Measurements from ENCODE around the gene PACS2. TPM values are rescaled to one million over a fixed set of nuclear protein-coding genes. Genes with fewer than 3 reads are reported as not detected.
A peak's percentile ranks its signal among the peaks of the same experiment; 100 is the strongest.

PACS2 gene
- total and polyA plus RNA-seq, 2 of the 8 experiments (the other 6 are each of a cell fraction or from before 2014, with no cell fraction given): 38.0 to 62.8 TPM

- Histone ChIP-seq H3K27me3 (replicated peaks in 1 of 4; ENCODE audit: control insufficient read depth in 3 of 4, extremely low read depth in 1 of 4, insufficient read depth in 3 of 4, low read length in 3 of 4) (peaks cover 8 to 48% (median 42%) of the 10 kb centered on the region in 4 experiments), H2BK15ac (ENCODE audit: low read length) (no peak overlapping the region)
- CTCF ChIA-PET (ENCODE audit: partially characterized antibody): interaction anchor here (0.7 to 1.5 kb wide), 5 partner anchors 10 to 78 kb away, joined by 3 to 5 read pairs (median 3); partner anchors contain the start of gene TEDC1
Observed at GRCh38 chr14:105413544-105413886, 99.0 kb downstream of the PACS2 start.

More at GRCh38 chr14:105413544-105413886, 99.0 kb downstream of the PACS2 start:
- no peak overlapping the region for H3K4me2 ChIP-seq (ENCODE audit: insufficient read depth in 1 of 2, low read depth in 2 of 2, low read length in 2 of 2)
- H3K9me3 ChIP-seq (ENCODE audit: insufficient read depth in 2 of 2, low read depth in 1 of 2, low read length in 1 of 2): no peaks in the 10 kb centered on the region
- H2BK5ac ChIP-seq (ENCODE audit: low read depth, low read length): no peak overlapping the region
- no peak overlapping the region for H3K56ac ChIP-seq (replicated peaks; ENCODE audit: insufficient read length, low read depth, low read length)
- DNase-seq (ENCODE audit: low read depth in 1 of 2, low spot score in 2 of 2): no peak
- no peak overlapping the region for H4K5ac ChIP-seq (ENCODE audit: insufficient read length, low read depth, low read length)
- 0 out of 2 replicates have a peak, but pooled peaks cover 3% of the 10 kb centered on the region for H3K79me1 ChIP-seq (ENCODE audit: low read depth, low read length)
- no peak overlapping the region for H3K4ac ChIP-seq (replicated peaks; ENCODE audit: insufficient read length, low read depth, low read length)
- 100% methylated on average over 2 of the region's 2 CpGs; no CpG with 5 or more reads in 1 of the 2 experiments for WGBS, 2 experiments (ENCODE audit: extremely low coverage in 1 of 2, insufficient coverage in 1 of 2, insufficient read length in 1 of 2, insufficient replicate concordance in 2 of 2, low coverage in 1 of 2, low lambda C conversion rate in 2 of 2, missing lambda C conversion rate in 1 of 2)
- no peak overlapping the region for H2BK20ac ChIP-seq (ENCODE audit: low read length)
- H3K14ac ChIP-seq (ENCODE audit: insufficient read length): no peak overlapping the region
- no peak overlapping the region for H2AFZ ChIP-seq (ENCODE audit: low read length)
- no peaks in the 10 kb centered on the region; a peak in 1 of 8 replicates for H3K36me3 ChIP-seq (ENCODE audit: control insufficient read depth in 2 of 4, insufficient read depth in 4 of 4, low read length in 3 of 4)
- H2BK12ac ChIP-seq (ENCODE audit: low read depth, low read length): no peak overlapping the region
- peaks cover 0 to 8% of the 10 kb centered on the region in 2 experiments for H4K20me1 ChIP-seq (replicated peaks in 1 of 2; ENCODE audit: control insufficient read depth in 1 of 2, insufficient read depth in 2 of 2, low read length in 2 of 2)
- no peak overlapping the region for H3K27ac ChIP-seq (ENCODE audit: low read depth, low read length)
- H2AK5ac ChIP-seq (ENCODE audit: low read depth, low read length): no peak overlapping the region
- H3K4me3 ChIP-seq (ENCODE audit: extremely low read depth in 1 of 4, insufficient read depth in 2 of 4, low read depth in 3 of 4, low read length in 4 of 4): no peak overlapping the region
- POLR2A ChIA-PET (ENCODE audit: partially characterized antibody): interaction anchor here (0.7 to 1.8 kb wide), 2 partner anchors 11 to 62 kb away, joined by 3 read pairs; no protein-coding TSS in a partner anchor
- no peak for FAIRE-seq
- no peak for TF ChIP-seq JUND (IDR thresholded peaks at IDR 0.05; ENCODE audit: low read length)
- no peak for TF ChIP-seq CBX8 (IDR thresholded peaks at IDR 0.05; ENCODE audit: borderline replicate concordance, low read depth, low read length)
- TF ChIP-seq POLR2A (IDR thresholded peaks at IDR 0.05; ENCODE audit: control extremely low read depth in 1 of 2, low read depth in 2 of 2, low read length in 2 of 2): no peak
- TF ChIP-seq KDM4A (IDR thresholded peaks at IDR 0.05; ENCODE audit: low read depth, low read length, severe bottlenecking): no peak
- TF ChIP-seq YY1 (IDR thresholded peaks at IDR 0.05; ENCODE audit: low read depth, low read length): no peak
- TF ChIP-seq CEBPB (IDR thresholded peaks at IDR 0.05; ENCODE audit: low read depth, low read length): no peak
- TF ChIP-seq EGR1 (IDR thresholded peaks at IDR 0.05; ENCODE audit: borderline replicate concordance, low read depth, low read length): no peak
- TF ChIP-seq SIN3A (conservative IDR thresholded peaks at IDR 0.05 in 1 of 2, IDR thresholded peaks at IDR 0.05 in 1 of 2; ENCODE audit: low read depth in 1 of 2, low read length in 2 of 2): no peak
- TF ChIP-seq ATF3 (IDR thresholded peaks at IDR 0.05; ENCODE audit: insufficient read depth, low read depth, low read length): no peak
- no peak for TF ChIP-seq HDAC6 (IDR thresholded peaks at IDR 0.05; ENCODE audit: low read depth, low read length)
- TF ChIP-seq POLR2AphosphoS5 (IDR thresholded peaks at IDR 0.05; ENCODE audit: low read depth, low read length): no peak
- TF ChIP-seq MAFK (IDR thresholded peaks at IDR 0.05; ENCODE audit: low read depth, low read length): no peak
- TF ChIP-seq KDM5A (IDR thresholded peaks at IDR 0.05; ENCODE audit: low read length): no peak
- no peak overlapping the region for H4K91ac ChIP-seq (replicated peaks; ENCODE audit: insufficient read length, low read length)
- H3K23me2 ChIP-seq (ENCODE audit: low read depth, low read length): peaks cover 11% of the 10 kb centered on the region; the same call in 1 of the 2 replicates
- H3K23ac ChIP-seq (ENCODE audit: insufficient read length): no peak overlapping the region
- H3K18ac ChIP-seq (ENCODE audit: extremely low read depth, low read length): no peak overlapping the region
- H3K9ac ChIP-seq (replicated peaks in 1 of 4; ENCODE audit: extremely low read depth in 1 of 4, low read depth in 3 of 4, low read length in 3 of 4): no peak overlapping the region
- H3K79me2 ChIP-seq (ENCODE audit: control insufficient read depth in 1 of 2, insufficient read depth in 2 of 2, low read length in 2 of 2): no peaks in the 10 kb centered on the region
- no peak overlapping the region for H2BK120ac ChIP-seq (replicated peaks; ENCODE audit: low read depth, low read length)
- H4K8ac ChIP-seq (ENCODE audit: extremely low read depth, insufficient read depth, low read length): peak overlapping the region; percentile 11; the same call in 1 of the 2 replicates
- H3K4me1 ChIP-seq (replicated peaks in 1 of 4; ENCODE audit: control insufficient read depth in 3 of 4, insufficient read depth in 4 of 4, low read length in 3 of 4): peaks cover 0 to 9% (median 7%) of the 10 kb centered on the region in 4 experiments; a peak in 6 of 7 replicates

Data from H1 (cell line).